ENCODE results near the gene PCDHB4. TPM values are rescaled to one million over a fixed set of nuclear protein-coding genes. Genes with fewer than 3 reads are reported as not detected.
A peak's percentile ranks its signal among the peaks of the same experiment; 100 is the strongest.

Gene PCDHB4
- total and polyA plus RNA-seq, 2 of the 13 experiments (the other 11 are each of a cell fraction or from before 2014, with no cell fraction given): 0.08 to 0.13 TPM

- TF ChIP-seq IKZF5 (CRISPR knock-in tag; IDR thresholded peaks at IDR 0.05): no peak; the same call in 1 of the 2 replicates
- TF ChIP-seq ZMAT5 (CRISPR knock-in tag; IDR thresholded peaks at IDR 0.05; ENCODE audit: borderline replicate concordance, low read depth): no peak
- no peak for TF ChIP-seq NCOA1 (CRISPR knock-in tag; IDR thresholded peaks at IDR 0.05)
- TF ChIP-seq POLR2G (IDR thresholded peaks at IDR 0.05; ENCODE audit: low read depth, low read length): peak; percentile 81
- no peak for TF ChIP-seq MTA1 (CRISPR knock-in tag; IDR thresholded peaks at IDR 0.05; ENCODE audit: borderline replicate concordance)
- 0 out of 2 replicates have a peak, but pooled peaks have one; percentile 11 for TF ChIP-seq THRA (CRISPR knock-in tag; IDR thresholded peaks at IDR 0.05; ENCODE audit: borderline replicate concordance)
- TF ChIP-seq GMEB1 (CRISPR knock-in tag; IDR thresholded peaks at IDR 0.05; ENCODE audit: borderline replicate concordance): no peak
- no peak for TF ChIP-seq FLYWCH1 (CRISPR knock-in tag; IDR thresholded peaks at IDR 0.05)
- TF ChIP-seq ZNF501 (CRISPR knock-in tag; IDR thresholded peaks at IDR 0.05): peak; percentile 76
- no peak for TF ChIP-seq KLF12 (CRISPR knock-in tag; IDR thresholded peaks at IDR 0.05; ENCODE audit: borderline replicate concordance)
- TF ChIP-seq ZNF513 (CRISPR knock-in tag; conservative IDR thresholded peaks at IDR 0.05): no peak
- TF ChIP-seq GATAD1 (CRISPR knock-in tag; IDR thresholded peaks at IDR 0.05): peak; percentile 61
- TF ChIP-seq ZNF773 (CRISPR knock-in tag; IDR thresholded peaks at IDR 0.05; ENCODE audit: borderline replicate concordance): no peak
- TF ChIP-seq KMT2A (CRISPR knock-in tag; IDR thresholded peaks at IDR 0.05): peak; percentile 80
- 0 out of 2 replicates have a peak, but pooled peaks have one; percentile 24 for TF ChIP-seq GABPB1 (CRISPR knock-in tag; IDR thresholded peaks at IDR 0.05)
- TF ChIP-seq ATM (IDR thresholded peaks at IDR 0.05; ENCODE audit: borderline replicate concordance): no peak
- 0 out of 2 replicates have a peak, but pooled peaks have one; percentile 20 for TF ChIP-seq NCOA2 (CRISPR knock-in tag; IDR thresholded peaks at IDR 0.05)
- 0 out of 2 replicates have a peak, but pooled peaks have one; percentile 35 for TF ChIP-seq ZNF280B (CRISPR knock-in tag; IDR thresholded peaks at IDR 0.05; ENCODE audit: borderline replicate concordance)
- TF ChIP-seq NFYB (CRISPR knock-in tag; IDR thresholded peaks at IDR 0.05): no peak
- 0 out of 2 replicates have a peak, but pooled peaks have one; percentile 8 for TF ChIP-seq RARA (CRISPR knock-in tag; IDR thresholded peaks at IDR 0.05)
- TF ChIP-seq SALL1 (CRISPR knock-in tag; IDR thresholded peaks at IDR 0.05): peak; percentile 36; the same call in 1 of the 2 replicates
- peak; percentile 60 for TF ChIP-seq POLR2AphosphoS5 (IDR thresholded peaks at IDR 0.05; ENCODE audit: low read depth, low read length)
Measured at GRCh38 chr5:141094481-141095262, 26.9 kb upstream of the PCDHB4 start, which contains the start of gene PCDHB2 (continued).
